Activated naive CD4-positive, alpha-beta T cell treated with anti-CD3 and anti-CD28 coated beads, Interleukin-2, amount 50 U/mL, for 72 hours (primary cell): ENCODE results near the gene INSR. TPM values are rescaled to one million over a fixed set of nuclear protein-coding genes. Genes with fewer than 3 reads are reported as not detected.
"Not testable (repeated sequence)": the region's sequence is repeated elsewhere in the genome, so short reads cannot be mapped to it uniquely, and the experiment has no call there.

Experiments used
- ATAC-seq, 2 donors: fragments of 150-1000 bp; cut with Tn5 transposase; 2 replicates each; pipeline ENCODE4 v1.10.0; 2021; ENCODE audit warnings: mild to moderate bottlenecking in 2 of 2, moderate library complexity in 2 of 2
- DNase-seq, 2 donors: peaks; one replicate each; pipeline ENCODE4 v3.0.0; 2021 to 2022; ENCODE audit warnings: low spot score in 2 of 2
- H3K27ac Mint-ChIP-seq, 2 donors: one replicate each; pipeline ENCODE4 v1.8.0; 2022; ENCODE audit warnings: mild to moderate bottlenecking in 2 of 2, mixed read lengths in 2 of 2
- H3K36me3 Mint-ChIP-seq, 2 donors: one replicate each; pipeline ENCODE4 v1.8.0; 2022; ENCODE audit warnings: mixed read lengths in 2 of 2
- H3K9me3 Mint-ChIP-seq, 2 donors: one replicate each; pipeline ENCODE4 v1.8.0; 2022; ENCODE audit warnings: mixed read lengths in 2 of 2
- total RNA-seq, 2 donors: library from RNA; stranded (reverse); gene quantifications; one replicate each; pipeline ENCODE4 v1.2.3, GENCODE V29; 2022

INSR gene
- total RNA-seq, 2 donors from 2014 or later: 3.6 TPM

DNA sequence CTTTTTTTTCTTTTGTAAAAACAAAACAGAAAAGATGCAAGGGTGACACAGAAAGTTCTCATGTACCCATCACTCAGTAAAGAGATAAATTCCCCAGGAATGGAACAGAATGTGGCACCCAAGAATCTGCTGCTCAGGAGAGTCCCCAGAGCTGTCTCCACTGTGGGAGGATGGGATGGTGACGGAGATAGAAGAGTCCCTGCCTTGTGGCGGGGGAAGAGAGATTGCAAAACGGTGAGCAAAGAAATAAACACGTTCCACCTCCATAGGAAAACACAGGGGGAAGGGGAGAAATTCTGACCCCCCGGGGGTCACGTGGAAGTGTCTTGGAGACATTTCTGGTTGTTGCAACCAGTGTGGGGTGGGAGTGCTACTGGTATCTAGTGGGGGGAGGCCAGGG is 76.4 kb downstream of the INSR start:
- ATAC-seq (no peak), DNase-seq (no peak)
- Mint-ChIP-seq H3K36me3 (no peaks in the 10 kb centered on the region), H3K27ac (no peak overlapping the region), H3K9me3 (no peaks in the 10 kb centered on the region)

DNA sequence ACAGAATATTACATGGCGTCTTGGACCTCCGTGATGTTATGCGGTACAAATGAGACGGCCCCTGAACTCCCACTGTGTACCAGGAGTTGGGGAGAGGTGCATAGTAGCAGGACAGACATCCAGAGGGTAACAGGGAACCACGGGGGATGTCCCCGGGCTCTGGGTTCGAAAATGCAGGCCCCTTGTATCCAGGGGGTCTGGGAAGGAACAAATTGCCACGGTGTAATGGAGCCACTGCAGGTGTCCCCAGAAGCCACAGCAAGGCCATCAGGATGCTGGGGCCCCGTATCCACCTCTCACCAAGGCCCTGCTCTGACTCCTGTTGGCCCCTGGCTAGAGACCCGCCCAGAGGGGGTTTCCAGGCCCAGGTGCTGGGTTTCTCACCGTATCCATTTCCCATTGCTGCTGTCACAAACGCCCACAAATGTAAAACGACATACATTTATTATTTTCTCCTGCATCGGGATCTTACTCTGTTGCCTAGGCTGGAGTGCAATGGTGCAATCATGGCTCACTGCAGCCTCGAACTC is 77.8 kb downstream of the INSR start:
- Mint-ChIP-seq H3K9me3 (no peaks in the 10 kb centered on the region), H3K36me3 (no peaks in the 10 kb centered on the region), H3K27ac (no peak overlapping the region)
- DNase-seq: peak in 1 of 2 donors; percentile 24
- peak; percentile 42 to 82 for ATAC-seq

DNA sequence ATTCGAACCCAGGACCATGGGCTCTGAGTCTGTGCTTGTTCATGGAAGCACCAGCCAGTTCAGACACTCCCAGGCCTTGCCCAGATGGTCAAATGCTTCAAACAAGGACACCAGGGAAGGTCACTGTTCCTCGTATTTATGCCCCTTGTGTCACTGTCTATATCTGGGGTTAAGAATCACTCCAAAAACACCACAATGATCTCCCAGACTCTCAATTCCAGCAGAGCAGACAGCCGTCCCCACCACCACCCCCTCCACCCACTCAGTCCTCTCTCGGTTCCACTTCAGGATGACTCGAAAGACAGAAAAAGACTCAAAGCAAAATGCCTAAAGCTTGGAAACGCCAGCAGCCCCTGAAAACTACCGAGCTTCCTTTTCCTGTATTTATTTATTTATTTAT is 79.0 kb downstream of the INSR start:
- H3K27ac Mint-ChIP-seq: peak overlapping the region in 1 of 2 donors; percentile 18

DNA sequence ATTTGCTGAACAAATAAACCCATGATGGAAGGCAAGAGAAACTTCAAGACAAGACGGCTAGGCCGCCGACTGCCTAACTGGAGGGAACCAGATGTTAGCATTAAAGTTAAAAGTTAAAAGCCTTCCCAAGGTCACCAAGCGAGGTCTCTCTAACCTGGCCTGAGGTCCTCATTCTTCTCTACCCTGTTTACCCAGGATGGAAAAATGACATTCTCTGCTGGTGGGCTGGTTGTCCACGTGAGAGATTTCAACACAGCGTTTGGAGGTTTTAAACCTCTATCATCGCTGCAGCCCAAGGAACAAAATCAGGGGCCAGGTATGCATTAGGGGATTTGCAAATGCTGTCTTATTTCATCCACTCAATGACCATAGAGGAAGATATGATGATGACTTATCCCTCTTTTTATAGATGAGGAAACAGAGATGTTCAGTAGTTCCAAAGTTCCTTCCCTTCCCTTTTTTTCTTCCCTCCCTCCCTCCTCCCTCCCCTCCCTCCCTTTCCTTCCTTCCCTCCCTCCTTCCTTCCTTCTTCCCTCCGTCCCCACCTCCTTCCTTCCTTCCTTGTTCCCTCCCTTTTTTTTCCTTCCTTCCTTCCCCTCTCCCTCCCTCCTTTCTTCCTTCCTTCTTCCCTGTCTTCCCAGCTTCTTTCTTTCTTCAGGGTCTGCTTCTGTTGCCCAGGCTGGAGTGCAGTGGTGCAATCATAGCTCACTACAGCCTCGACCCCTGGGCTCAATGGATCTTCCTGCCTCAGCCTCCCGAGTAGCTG is 79.7 kb downstream of the INSR start:
- H3K27ac Mint-ChIP-seq: peak overlapping the region; percentile 18 to 20
- DNase-seq: no peak

More for the DNA sequence above, 79.0 kb downstream of the INSR start:
- ATAC-seq (no peak), DNase-seq (no peak)
- H3K36me3 Mint-ChIP-seq: no peaks in the 10 kb centered on the region
- H3K9me3 Mint-ChIP-seq: no peaks in the 10 kb centered on the region

DNA sequence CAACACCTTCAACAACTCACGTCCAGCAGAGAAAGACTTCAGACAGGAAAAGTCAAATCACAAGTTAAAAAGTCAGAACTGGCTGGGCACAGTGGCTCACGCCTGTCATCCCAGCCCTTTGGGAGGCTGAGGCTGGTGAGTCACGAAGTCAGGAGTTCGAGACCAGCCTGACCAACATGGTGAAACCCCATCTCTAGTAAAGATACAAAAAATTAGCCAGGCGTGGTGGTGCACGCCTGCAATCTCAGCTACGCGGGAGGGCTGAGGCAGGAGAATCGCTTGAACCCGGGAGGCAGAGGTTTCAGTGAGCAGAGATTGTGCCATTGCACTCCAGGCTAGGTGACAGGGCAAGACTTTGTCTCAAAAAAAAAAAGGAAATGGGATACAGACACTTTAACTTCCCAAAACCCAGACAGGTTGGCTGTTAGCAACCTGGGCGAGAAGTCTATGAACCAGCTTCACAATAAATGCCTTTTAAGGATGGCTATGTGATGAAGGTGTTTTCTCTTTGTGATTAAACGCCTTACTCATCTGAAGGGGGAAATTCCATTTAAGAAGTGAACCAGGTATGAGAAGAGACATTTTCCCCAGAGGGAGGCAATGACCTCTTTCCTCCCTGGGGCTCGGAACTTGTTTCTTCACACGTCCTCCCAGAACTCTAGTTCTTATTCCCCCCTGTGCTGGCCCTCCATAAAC is 80.4 kb downstream of the INSR start:
- no peaks in the 10 kb centered on the region for H3K9me3 Mint-ChIP-seq
- peak overlapping the region in 1 of 2 donors; percentile 20 for H3K27ac Mint-ChIP-seq
- DNase-seq (no peak), ATAC-seq (peak; percentile 48 to 73)
- no peaks in the 10 kb centered on the region for H3K36me3 Mint-ChIP-seq

More for the DNA sequence above, 79.7 kb downstream of the INSR start:
- no peaks in the 10 kb centered on the region for H3K36me3 Mint-ChIP-seq
- no peak for ATAC-seq
- H3K9me3 Mint-ChIP-seq: no peaks in the 10 kb centered on the region

DNA sequence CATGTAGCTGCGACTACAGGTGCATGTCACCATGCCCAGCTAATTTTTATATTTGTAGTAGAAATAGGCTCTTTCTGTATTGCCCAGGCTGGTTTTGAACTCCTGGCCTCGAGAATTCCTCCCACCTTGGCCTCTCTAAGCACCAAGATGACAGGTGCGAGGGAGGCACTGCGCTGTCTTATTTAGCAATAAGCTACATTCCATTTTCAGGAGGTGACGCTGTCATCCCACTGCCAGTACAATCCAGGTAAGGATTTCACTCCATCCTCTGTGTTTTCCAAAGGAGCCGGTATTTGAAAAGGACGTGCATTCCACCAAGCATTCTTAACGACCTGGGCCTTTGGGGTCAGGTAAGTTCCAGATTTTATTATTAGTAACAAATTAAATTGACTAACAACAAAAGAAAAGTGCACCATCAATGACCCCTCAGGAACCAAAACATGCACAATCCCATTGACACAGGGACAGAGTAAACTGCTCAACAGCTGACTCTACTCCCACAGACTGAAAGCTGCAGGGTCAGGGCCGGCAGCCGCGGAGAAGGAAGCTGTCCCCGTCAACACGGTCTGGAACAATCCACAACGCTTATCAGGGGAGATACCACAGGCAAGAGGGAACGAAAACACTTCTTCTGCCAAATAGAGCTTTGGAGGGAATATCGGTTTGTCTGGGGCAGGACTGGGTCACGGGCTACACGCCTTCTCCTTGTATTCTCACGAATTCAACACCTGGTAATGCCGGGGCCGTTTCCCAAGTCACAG is 82.8 kb downstream of the INSR start:
- DNase-seq (no peak), ATAC-seq (no peak)
- Mint-ChIP-seq H3K27ac (no peak overlapping the region), H3K36me3 (no peaks in the 10 kb centered on the region), H3K9me3 (no peaks in the 10 kb centered on the region)

DNA sequence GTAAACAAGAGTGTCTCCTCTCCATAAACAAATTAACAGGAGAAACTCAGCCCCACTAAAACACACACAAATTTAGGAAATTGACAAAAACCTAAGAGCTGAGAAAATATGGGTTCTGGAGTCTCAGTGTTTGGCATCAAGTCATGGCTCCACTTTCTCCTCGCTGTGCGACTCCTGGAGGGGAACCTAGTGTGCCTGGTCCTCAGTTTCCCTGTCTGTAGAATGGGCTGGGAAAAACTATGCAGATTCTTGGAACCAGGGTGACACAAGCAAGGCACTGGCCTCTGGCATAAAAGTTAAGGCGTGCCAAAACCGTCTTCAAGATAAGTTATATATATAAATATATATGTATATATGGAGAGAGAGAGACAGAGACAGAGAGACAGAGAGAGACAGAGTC is 83.9 kb downstream of the INSR start:
- no peak overlapping the region for H3K27ac Mint-ChIP-seq
- no peak for ATAC-seq
- no peaks in the 10 kb centered on the region for H3K36me3 Mint-ChIP-seq
- DNase-seq: no peak
- H3K9me3 Mint-ChIP-seq: no peaks in the 10 kb centered on the region

DNA sequence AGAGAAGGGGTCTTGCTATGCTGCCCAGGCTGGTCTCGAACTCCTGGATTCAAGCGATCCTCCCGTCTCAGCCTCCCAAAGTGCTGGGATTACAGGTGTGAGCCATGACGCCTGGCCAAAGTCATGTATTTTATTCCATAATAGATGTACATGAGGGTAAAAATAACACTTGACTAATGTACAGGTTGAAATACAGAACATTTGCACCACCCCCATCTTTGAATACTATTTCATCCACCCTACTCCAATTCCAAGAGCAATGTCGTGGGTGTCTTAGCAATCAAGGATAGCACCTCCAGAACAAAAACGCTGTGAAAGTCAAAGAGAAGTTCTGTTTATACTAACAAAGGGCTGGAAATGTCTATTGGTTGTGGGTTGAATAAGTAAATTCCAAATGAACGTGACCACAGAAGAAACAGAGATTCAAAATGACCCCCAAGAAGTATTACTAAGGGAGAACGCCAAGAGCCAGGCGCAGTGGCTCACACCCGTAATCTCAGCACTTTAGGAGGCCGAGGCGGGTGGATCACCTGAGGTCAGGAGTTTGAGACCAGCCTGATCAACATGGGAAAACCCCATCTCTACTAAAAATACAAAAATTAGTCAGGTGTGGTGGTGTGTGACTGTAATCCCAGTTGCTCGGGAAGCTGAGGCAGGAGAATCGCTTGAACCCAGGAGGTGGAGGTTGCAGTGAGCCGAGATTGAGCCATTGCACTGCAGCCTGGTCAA is 84.5 kb downstream of the INSR start:
- peak; percentile 28 to 51 for ATAC-seq
- H3K9me3 Mint-ChIP-seq, H3K27ac Mint-ChIP-seq, H3K36me3 Mint-ChIP-seq, DNase-seq: not testable (repeated sequence)

DNA sequence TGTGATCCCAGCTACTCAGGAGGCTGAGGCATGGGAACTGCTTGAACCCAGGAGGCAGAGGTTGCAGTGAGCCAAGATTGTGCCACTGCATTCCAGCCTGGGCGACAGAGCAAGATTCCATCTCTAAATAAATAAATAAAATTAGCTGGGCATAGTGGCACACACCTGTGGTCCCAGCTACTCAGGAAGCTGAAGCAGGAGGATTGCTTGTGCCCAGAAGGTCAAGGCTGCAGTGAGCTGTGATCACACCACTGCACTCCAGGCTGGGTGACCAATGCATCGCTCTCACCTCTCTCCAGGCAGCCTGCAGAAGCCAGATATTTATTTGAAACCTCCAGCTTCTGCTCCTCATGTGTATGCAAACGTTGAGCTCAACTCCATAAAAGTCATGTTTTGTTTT is 85.2 kb downstream of the INSR start:
- H3K36me3 Mint-ChIP-seq, DNase-seq, H3K27ac Mint-ChIP-seq, H3K9me3 Mint-ChIP-seq, ATAC-seq: not testable (repeated sequence)

DNA sequence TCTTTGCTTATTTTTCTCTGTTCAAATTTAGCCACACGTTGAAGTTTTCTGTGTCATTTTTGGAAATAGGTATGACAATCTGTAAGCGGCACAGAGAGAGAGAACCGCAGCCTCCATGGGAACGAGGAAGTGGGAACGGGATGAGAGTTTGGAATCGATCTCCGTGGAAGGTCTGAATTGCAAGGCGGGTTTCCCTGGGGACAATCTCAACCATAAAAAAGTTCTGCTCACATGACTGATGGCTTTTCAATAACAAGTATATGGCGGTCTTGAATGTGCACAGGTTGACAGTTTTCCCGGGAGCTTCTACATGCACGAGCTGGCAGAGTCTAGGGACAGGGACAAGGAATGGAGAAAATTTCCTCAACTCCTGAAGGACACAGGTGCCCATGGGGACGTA is 90.9 kb downstream of the INSR start:
- Mint-ChIP-seq H3K27ac (no peak overlapping the region), H3K9me3 (no peaks in the 10 kb centered on the region), H3K36me3 (no peaks in the 10 kb centered on the region)
- ATAC-seq: no peak
- no peak for DNase-seq

DNA sequence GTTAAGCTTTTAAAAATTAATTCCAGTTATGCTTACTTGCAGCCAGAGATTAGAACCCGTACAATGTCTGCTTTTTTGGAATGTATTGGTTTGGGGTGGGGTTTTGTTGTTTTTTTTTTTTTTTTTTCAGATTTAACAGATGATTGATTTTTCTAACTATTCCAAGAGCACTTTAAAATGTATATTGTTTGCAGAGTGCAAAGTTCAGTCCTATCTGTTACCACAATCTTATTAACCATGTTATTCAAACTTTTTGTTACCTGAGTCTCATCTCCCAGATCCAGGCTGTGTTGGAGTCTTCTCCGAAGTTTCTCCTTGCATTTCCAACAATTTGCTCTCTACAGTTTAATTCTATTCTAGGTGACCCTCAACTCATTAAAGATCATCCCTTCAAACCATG is 91.3 kb downstream of the INSR start:
- Mint-ChIP-seq H3K36me3 (no peaks in the 10 kb centered on the region), H3K27ac (no peak overlapping the region)

DNA sequence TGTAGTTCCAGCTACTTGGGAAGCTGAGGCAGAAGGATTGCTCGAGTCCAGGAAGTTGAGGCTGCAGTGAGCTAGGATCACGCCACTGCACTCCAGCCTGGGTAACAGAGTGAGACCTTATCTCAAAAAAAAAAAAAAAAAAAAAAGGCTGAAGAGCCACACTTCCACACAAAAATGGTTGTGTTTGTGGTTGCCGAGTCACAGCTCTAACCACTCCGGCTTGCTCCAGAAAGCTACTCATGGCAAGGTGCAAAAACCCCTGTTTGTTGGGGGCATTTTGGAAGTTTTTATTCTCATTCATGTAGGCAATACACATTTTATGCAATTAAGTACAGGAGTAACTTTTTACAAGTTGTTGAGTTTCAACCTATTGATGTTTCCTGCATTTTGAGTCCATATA is 93.5 kb downstream of the INSR start:
- DNase-seq (no peak), ATAC-seq (no peak)
- Mint-ChIP-seq H3K36me3 (no peaks in the 10 kb centered on the region), H3K9me3 (no peaks in the 10 kb centered on the region), H3K27ac (no peak overlapping the region)

More for the DNA sequence above, 91.3 kb downstream of the INSR start:
- ATAC-seq (no peak), DNase-seq (no peak)
- no peaks in the 10 kb centered on the region for H3K9me3 Mint-ChIP-seq

DNA sequence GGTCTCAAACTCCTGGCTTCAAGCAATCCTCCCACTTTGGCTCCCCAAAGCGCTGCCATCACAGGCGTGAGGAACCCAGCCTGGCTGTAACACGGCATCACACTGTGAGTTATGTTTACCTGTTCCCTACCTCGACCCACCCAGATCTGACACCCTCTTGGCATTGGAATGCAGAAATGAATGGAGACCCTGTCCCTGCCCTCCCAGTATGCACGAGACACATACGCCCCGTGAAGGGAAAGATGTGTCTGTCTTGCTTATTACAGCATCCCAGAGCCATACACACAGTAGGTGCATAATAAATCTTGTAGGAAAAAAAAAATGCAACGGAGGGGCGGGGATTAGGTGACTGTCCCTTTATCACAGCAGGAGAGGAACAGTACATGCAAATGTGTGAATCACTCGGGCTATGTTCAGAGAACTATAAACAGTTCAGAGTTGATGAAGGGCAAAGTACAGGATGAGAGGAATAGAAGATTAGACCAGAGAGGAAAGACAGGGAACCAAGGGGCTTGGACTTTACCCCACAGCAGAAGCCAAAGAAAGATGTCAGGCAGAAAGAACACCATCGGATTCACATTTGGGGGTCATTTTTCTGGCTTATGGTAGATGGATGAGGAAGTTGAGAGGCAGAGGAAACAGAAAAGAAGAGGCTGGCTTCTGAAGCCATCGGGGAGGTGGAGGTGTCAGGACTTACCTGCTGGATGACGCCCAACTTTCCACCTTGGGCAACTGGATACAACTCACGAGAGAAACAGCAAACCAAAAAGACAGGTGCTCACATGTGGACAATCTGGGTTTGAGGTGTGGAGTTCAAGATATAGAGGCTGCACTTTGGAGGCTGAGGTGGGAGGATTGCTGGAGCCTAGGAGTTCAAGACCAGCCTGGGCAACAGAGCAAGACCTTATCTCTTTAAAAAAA is 94.3 kb downstream of the INSR start:
- no peaks in the 10 kb centered on the region for H3K36me3 Mint-ChIP-seq
- H3K27ac Mint-ChIP-seq: no peak overlapping the region
- ATAC-seq: no peak
- no peaks in the 10 kb centered on the region for H3K9me3 Mint-ChIP-seq
- no peak for DNase-seq

DNA sequence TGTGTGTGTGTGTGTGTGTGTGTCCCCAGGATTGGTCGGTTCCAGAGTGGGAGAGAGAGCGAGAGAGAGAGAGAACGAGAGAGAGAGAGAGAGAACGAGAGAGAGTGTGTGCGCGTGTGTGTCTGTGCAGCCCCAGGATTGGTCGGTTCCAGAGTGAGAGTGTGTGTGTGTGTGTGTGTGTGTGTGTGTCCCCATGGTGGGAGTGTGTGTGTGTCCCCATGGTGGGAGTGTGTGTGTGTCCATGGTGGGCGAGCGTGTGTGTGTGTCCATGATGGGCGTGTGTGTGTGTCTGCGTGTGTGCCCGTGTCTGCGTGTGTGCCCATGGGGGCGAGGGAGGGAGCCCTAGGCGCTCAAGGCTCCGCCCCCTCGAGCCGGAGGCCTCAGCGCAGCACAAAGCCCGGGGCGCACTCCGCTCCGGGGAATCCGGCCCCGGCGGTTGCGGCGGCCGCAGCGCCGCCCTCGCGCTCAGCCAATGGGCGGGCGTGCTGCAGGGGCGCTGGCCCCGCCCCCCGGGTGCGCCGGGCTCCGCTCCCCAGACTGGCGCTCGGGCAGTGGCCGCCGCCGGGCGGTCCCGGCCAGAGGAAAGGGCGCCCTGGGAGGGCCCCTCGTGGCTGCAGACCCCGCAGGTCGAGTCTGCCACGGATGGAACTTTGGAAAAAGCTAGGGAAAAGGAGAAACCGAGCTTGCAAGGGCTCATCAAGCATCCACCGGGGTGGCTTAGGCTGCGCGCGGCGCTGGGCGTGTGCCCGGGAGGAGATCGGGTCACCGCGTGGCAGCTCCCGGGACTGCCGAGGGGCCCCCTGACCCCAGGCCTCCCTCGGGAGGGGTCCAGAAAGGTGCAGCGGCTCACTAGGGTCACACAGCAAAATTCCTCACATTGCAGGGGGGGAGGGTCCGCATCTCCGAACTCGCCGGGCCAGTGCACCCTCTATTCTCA is 96.2 kb downstream of the INSR start:
- ATAC-seq (peak; percentile 82 to 85), DNase-seq (peak; percentile 92 to 93)
- peak overlapping the region; percentile 26 to 82 for H3K27ac Mint-ChIP-seq
- H3K9me3 Mint-ChIP-seq: no peaks in the 10 kb centered on the region
- no peaks in the 10 kb centered on the region for H3K36me3 Mint-ChIP-seq
